Posterior cingulate gyrus (tissue), 11 donors: ENCODE measurements around the gene CABCOCO1.
A peak's percentile ranks its signal among the peaks of the same experiment; 100 is the strongest.

ENCODE experiments used
- DNase-seq, 10 donors: peaks; one replicate each; pipeline versions ENCODE4 v3.0.0 to v3.0.0-alpha.2; 2020 to 2021; ENCODE audit warnings: mixed read lengths in 3 of 10
- intact Hi-C: fragments of 100-400 bp; cut with DNase I; formaldehyde crosslinking; loops from one replicate; pipeline ENCODE4 v1.15.1; 2023

The CABCOCO1 gene

GRCh38 chr10:61662794-61663259, at the start of gene CABCOCO1:
Gene CABCOCO1 (plus strand): TSS chr10:61662929. CDS start chr10:61662973, 44 bp downstream.
- DNase-seq: peak; percentile 57 to 96 (median 75)
- intact Hi-C loops: no loop called here

GRCh38 chr10:61613665-61614064, 49.1 kb upstream of the CABCOCO1 start:
- DNase-seq: no peak
- intact Hi-C loops: no loop called here

- intact Hi-C loops: no loop called here
- DNase-seq: no peak
These were observed 46.1 kb upstream of the CABCOCO1 start for GRCh38 chr10:61616611-61617010.

GRCh38 chr10:61617180-61617579, 45.5 kb upstream of the CABCOCO1 start:
- no peak for DNase-seq
- intact Hi-C loops: no loop called here

- no peak for DNase-seq
- intact Hi-C loops: no loop called here
These were observed 45.1 kb upstream of the CABCOCO1 start for GRCh38 chr10:61617586-61617985.

- no peak for DNase-seq
- intact Hi-C loops: no loop called here
These were observed 44.3 kb upstream of the CABCOCO1 start for GRCh38 chr10:61618388-61618961.

GRCh38 chr10:61620506-61620905, 42.2 kb upstream of the CABCOCO1 start:
- DNase-seq: no peak
- intact Hi-C loops: no loop called here

GRCh38 chr10:61621605-61622051, 41.1 kb upstream of the CABCOCO1 start:
- intact Hi-C loops: no loop called here
- no peak for DNase-seq

GRCh38 chr10:61623161-61623560, 39.6 kb upstream of the CABCOCO1 start:
- intact Hi-C loops: no loop called here
- DNase-seq: no peak

GRCh38 chr10:61626209-61626608, 36.5 kb upstream of the CABCOCO1 start:
- intact Hi-C loops: no loop called here
- no peak for DNase-seq

GRCh38 chr10:61627266-61627665, 35.5 kb upstream of the CABCOCO1 start:
- no peak for DNase-seq
- intact Hi-C loops: no loop called here

- intact Hi-C loops: no loop called here
These were observed 34.4 kb upstream of the CABCOCO1 start for GRCh38 chr10:61628151-61628874.

GRCh38 chr10:61628875-61629513, 33.7 kb upstream of the CABCOCO1 start:
- intact Hi-C loops: no loop called here
- no peak for DNase-seq

More at GRCh38 chr10:61628151-61628874, 34.4 kb upstream of the CABCOCO1 start:
- no peak for DNase-seq

GRCh38 chr10:61629576-61629975, 33.2 kb upstream of the CABCOCO1 start:
- no peak for DNase-seq
- intact Hi-C loops: no loop called here

- intact Hi-C loops: no loop called here
- DNase-seq: no peak
These were observed 30.6 kb upstream of the CABCOCO1 start for GRCh38 chr10:61632057-61632670.

- intact Hi-C loops: no loop called here
- no peak for DNase-seq
These were observed 29.1 kb upstream of the CABCOCO1 start for GRCh38 chr10:61633665-61634064.

- intact Hi-C loops: no loop called here
- no peak for DNase-seq
These were observed 28.0 kb upstream of the CABCOCO1 start for GRCh38 chr10:61634746-61635145.

GRCh38 chr10:61635471-61635870, 27.3 kb upstream of the CABCOCO1 start:
- intact Hi-C loops: no loop called here
- DNase-seq: no peak

- DNase-seq: no peak
- intact Hi-C loops: no loop called here
These were observed 26.8 kb upstream of the CABCOCO1 start for GRCh38 chr10:61635932-61636331.

- intact Hi-C loops: no loop called here
- no peak for DNase-seq
These were observed 22.8 kb upstream of the CABCOCO1 start for GRCh38 chr10:61639952-61640351.

- peak in 1 of 10 donors; percentile 16 for DNase-seq
- intact Hi-C loops: no loop called here
These were observed 21.9 kb upstream of the CABCOCO1 start for GRCh38 chr10:61640856-61641255.
